Endothelial cell of umbilical vein (primary cell): ENCODE data around the gene WTAP.

ENCODE experiments used
- CTCF ChIP-seq, 2 donors: IDR thresholded peaks; 1 replicate in 1 of 2; 2 replicates in 1 of 2; pipeline ENCODE4 v1.5.1; 2011; ENCODE audit warnings: low read length in 2 of 2, mild to moderate bottlenecking in 2 of 2, moderate library complexity in 2 of 2, control low read depth in 1 of 2, inconsistent platforms in 1 of 2, low read depth in 1 of 2; ENCODE audit not compliant: insufficient read depth in 1 of 2; ENCODE audit errors: extremely low read depth in 1 of 2
- EZH2 ChIP-seq: IDR thresholded peaks from 2 replicates; pipeline ENCODE4 v1.6.1; 2012; ENCODE audit warnings: borderline replicate concordance, low read depth, mild to moderate bottlenecking, moderate library complexity, low read length, inconsistent platforms; ENCODE audit not compliant: severe bottlenecking
- JUN ChIP-seq: IDR thresholded peaks from 2 replicates; pipeline ENCODE4 v1.6.1; 2011; ENCODE audit warnings: borderline replicate concordance, low read depth; ENCODE audit not compliant: insufficient read length, insufficient read depth

GRCh38 chr6:159700970-159701369, 26.3 kb upstream of the WTAP start:
- TF ChIP-seq CTCF (IDR thresholded peaks at IDR 0.05; ENCODE audit: extremely low read depth in 1 of 2, insufficient read depth in 1 of 2, low read depth in 1 of 2, low read length in 2 of 2) (no peak), JUN (no peak), EZH2 (no peak)
